GM18951 (cell line): ENCODE measurements around the gene VPS11.

Experiments used
- POLR2A ChIP-seq: IDR thresholded peaks from 4 replicates; pipeline ENCODE4 v1.6.1; 2011; ENCODE audit warnings: mild to moderate bottlenecking; ENCODE audit not compliant: insufficient read length, insufficient read depth; ENCODE audit errors: extremely low read depth
- in situ Hi-C: fragments of 300-500 bp; cut with MboI; formaldehyde crosslinking; loops from one replicate; pipeline ENCODE4 v1.12.0; 2022; ENCODE audit warnings: low sequenced_read_pairs, mixed read lengths, inconsistent platforms; ENCODE audit not compliant: unreplicated experiment

Gene VPS11

GRCh38 chr11:119107538-119108145 lies 40.0 kb downstream of the VPS11 start:
- in situ Hi-C loops: no loop called here
- no peak for TF ChIP-seq POLR2A

GRCh38 chr11:119108146-119108856 lies 40.7 kb downstream of the VPS11 start:
- no peak for TF ChIP-seq POLR2A
- in situ Hi-C loops: no loop called here

DNA sequence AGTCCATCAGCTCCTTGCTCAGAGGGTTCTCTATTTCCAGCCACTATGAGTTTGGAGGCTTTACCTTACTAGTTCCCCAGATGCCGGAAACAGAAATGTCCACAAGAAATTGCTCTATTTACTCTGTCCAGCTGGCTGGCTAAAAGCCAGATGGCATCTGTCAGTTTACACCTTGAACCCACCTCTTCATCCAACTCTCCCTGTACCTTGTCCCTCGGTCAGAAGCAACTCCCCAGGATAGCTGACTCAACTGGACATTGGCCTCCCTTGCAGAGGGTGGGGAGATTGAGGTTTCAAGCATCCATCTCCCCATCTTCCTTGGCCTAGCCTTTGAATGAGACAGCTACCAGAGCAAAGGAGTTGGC lies 41.2 kb downstream of the VPS11 start:
- no peak for TF ChIP-seq POLR2A
- in situ Hi-C loops: no loop called here

DNA sequence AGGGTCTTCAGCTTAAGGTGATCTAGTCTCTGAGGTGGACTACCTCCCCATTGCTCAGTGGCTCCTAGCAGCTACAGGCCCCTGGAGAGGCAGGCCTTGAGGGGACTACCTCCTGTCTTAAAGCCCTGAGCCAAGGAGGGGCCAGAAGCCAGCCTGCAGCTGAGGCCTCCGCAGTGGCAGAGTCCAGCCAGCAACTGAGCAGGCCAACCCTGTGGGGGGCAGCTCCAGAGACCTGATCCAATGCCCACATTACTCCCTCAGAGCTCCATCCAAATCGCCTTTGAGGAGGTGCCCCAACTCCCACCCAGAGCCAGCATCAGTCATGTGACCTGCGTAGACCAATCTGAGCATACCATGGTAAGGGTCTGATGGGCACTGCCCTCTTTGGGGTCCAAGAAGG lies 42.2 kb downstream of the VPS11 start:
- TF ChIP-seq POLR2A: no peak
- in situ Hi-C loops: no loop called here

GRCh38 chr11:119110439-119110838 lies 42.8 kb downstream of the VPS11 start:
- in situ Hi-C loops: no loop called here
- no peak for TF ChIP-seq POLR2A

GRCh38 chr11:119111361-119111925 lies 43.8 kb downstream of the VPS11 start:
- no peak for TF ChIP-seq POLR2A
- in situ Hi-C loops: no loop called here

DNA sequence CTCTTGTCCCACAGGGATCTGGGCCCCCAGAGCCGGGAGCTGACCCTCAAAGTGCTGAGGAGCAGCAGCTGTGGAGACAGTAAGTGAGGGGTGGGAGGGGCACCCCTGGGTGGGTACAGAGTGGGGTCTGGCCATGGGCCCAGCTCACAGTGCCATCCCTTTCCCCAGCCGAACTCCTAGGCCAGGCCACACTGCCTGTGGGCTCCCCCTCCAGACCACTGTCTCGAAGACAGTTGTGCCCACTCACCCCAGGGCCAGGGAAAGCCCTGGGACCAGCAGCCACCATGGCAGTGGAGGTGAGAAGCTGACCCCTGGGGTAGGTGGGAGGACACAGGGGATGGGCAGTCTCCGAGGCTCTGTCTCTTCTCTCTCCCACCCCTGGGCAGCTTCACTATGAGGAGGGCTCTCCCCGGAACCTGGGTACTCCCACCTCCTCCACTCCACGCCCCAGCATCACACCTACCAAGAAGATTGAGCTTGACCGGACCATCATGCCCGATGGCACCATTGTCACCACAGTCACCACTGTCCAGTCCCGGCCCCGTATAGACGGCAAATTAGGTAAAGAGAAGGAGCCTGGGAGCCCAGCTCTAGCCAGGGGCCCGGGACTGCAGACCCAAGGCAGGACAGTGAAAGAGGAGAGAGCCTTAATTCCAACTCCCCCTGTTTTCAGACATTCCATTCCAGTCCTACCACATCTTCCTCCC lies 44.8 kb downstream of the VPS11 start:
- in situ Hi-C loops: no loop called here
- no peak for TF ChIP-seq POLR2A

DNA sequence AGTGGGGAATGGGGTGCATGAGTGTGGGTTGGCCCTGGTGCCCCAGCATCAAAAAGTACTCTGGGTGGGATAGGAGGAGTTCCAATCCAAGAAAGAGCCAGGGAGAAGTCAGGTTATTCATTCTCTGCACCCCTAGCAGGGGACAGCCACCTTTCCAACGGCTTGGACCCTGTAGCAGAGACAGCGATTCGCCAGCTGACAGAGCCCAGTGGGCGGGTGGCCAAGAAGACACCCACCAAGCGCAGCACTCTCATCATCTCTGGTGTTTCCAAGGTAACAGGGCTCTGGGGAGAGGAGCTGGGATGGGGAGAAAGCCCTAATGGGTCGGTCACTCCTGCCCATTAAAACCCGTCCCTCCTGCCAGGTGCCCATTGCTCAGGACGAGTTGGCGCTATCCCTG lies 46.1 kb downstream of the VPS11 start:
- in situ Hi-C loops: no loop called here
- TF ChIP-seq POLR2A: no peak

- in situ Hi-C loops: no loop called here
- no peak for TF ChIP-seq POLR2A
These were observed 46.7 kb downstream of the VPS11 start for GRCh38 chr11:119114351-119114750.

GRCh38 chr11:119115484-119116234 lies 48.0 kb downstream of the VPS11 start:
- in situ Hi-C loops: no loop called here
- TF ChIP-seq POLR2A: no peak

DNA sequence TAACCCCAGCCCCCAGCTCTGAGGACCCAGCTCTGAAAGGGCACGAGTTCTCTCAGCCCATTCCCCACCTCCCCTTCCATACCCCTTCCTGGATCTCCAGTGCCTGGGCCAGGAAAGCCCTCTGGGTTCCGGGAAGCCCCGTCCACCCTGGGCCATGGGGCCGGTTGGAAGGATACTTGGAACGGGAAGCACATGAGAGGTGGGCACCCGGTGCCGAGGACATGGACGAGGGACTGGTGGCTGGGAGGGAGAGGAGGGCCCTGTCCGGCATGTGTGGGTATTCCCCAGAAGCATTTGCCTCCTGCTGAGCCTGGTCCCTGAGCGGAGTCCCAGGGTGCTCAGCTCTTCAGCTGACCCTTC lies 48.6 kb downstream of the VPS11 start:
- TF ChIP-seq POLR2A: no peak
- in situ Hi-C loops: no loop called here

- no peak for TF ChIP-seq POLR2A
- in situ Hi-C loops: no loop called here
These were observed 49.0 kb downstream of the VPS11 start for GRCh38 chr11:119116601-119117000.

- in situ Hi-C loops: no loop called here
- no peak for TF ChIP-seq POLR2A
These were observed 49.5 kb downstream of the VPS11 start for GRCh38 chr11:119117004-119117706.

GRCh38 chr11:119118227-119118626 lies 50.6 kb downstream of the VPS11 start:
- no peak for TF ChIP-seq POLR2A
- in situ Hi-C loops: no loop called here
